GM23338 (cell line): Measurements from ENCODE around the gene PRRX1.

Experiments
- CREB1 ChIP-seq: fragments of 250-450 bp; sonication (Bioruptor Pico); IDR thresholded peaks from 2 replicates; pipeline ENCODE4 v1.5.0; 2020; ENCODE audit warnings: low read depth, mild to moderate bottlenecking, moderate library complexity
- EZH2 ChIP-seq: fragments of 200-600 bp; sonication (generic); IDR thresholded peaks from one replicate; pipeline ENCODE4 v1.8.0; 2017; ENCODE audit warnings: antibody characterized with exemption, mild to moderate bottlenecking, low read depth; ENCODE audit not compliant: unreplicated experiment
- EZH2phosphoT487 ChIP-seq: fragments of 200-600 bp; sonication (generic); IDR thresholded peaks from one replicate; pipeline ENCODE4 v1.8.1; 2018; ENCODE audit warnings: antibody characterized with exemption; ENCODE audit not compliant: unreplicated experiment
- JUNB ChIP-seq: IDR thresholded peaks from one replicate; pipeline ENCODE4 v1.6.1; 2016; ENCODE audit warnings: antibody characterized with exemption; ENCODE audit not compliant: unreplicated experiment
- POLR2AphosphoS5 ChIP-seq: IDR thresholded peaks from 2 replicates; pipeline ENCODE4 v1.6.1; 2016; ENCODE audit warnings: antibody characterized with exemption, low read depth
- STAT1 ChIP-seq: IDR thresholded peaks from one replicate; pipeline ENCODE4 v1.6.1; 2016; ENCODE audit warnings: antibody characterized with exemption; ENCODE audit not compliant: unreplicated experiment
- ZNF114 ChIP-seq: fragments of 250-450 bp; sonication (Bioruptor Pico); IDR thresholded peaks from 2 replicates; pipeline ENCODE4 v1.5.0; 2020; ENCODE audit warnings: mild to moderate bottlenecking, moderate library complexity
- ZNF331 ChIP-seq: fragments of 250-450 bp; sonication (Bioruptor Pico); IDR thresholded peaks from 2 replicates; pipeline ENCODE4 v1.5.0; 2020; ENCODE audit warnings: low read depth, mild to moderate bottlenecking, moderate library complexity
- TF ChIP-seq, protein P1 (sequence below), 2 experiments: fragments of 200-600 bp in 1 of 2; sonication (generic) in 1 of 2; conservative IDR thresholded peaks; 2 replicates each; pipeline versions ENCODE4 v1.5.1 to v1.6.1; 2016 to 2017; ENCODE audit warnings: antibody characterized with exemption in 2 of 2, low read depth in 2 of 2, mild to moderate bottlenecking in 2 of 2, moderate library complexity in 1 of 2
- TF ChIP-seq, protein P2 (sequence below): IDR thresholded peaks from one replicate; pipeline ENCODE4 v1.6.1; 2018; ENCODE audit warnings: antibody characterized with exemption; ENCODE audit not compliant: unreplicated experiment
- TF ChIP-seq, protein P3 (sequence below): IDR thresholded peaks from 2 replicates; pipeline ENCODE4 v1.6.1; 2016; ENCODE audit warnings: antibody characterized with exemption
- TF ChIP-seq, protein P4 (sequence below): fragments of 250-450 bp; sonication (Bioruptor Pico); IDR thresholded peaks from 2 replicates; pipeline ENCODE4 v1.5.0; 2020; ENCODE audit warnings: mild to moderate bottlenecking, moderate library complexity

DNA sequence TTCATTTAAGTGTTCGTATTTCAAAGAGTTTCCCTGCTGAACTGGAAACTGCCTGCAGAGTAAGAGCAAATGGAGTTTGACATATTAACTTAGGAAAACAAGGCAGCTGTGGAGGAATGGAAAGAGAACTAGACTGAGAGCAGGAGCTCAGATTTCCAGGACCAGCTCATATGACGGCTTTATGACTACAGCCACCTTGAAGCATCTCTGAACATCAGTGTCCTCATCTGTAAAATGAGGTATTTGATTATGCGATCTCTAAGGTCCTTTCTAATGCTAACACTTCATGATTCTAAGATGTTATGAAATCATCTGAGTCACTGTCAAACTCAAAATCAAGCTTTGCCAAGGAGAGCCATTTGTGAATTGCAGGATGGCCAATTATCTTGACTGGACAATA, 112.3 kb downstream of the PRRX1 start:
- TF ChIP-seq EZH2phosphoT487 (no peak), POLR2AphosphoS5 (no peak), EZH2 (no peak), ZNF114 (CRISPR knock-in tag) (no peak), STAT1 (no peak), JUNB (no peak), ZNF331 (CRISPR knock-in tag) (no peak), CREB1 (CRISPR knock-in tag) (no peak)
- TF ChIP-seq, protein P1, sequence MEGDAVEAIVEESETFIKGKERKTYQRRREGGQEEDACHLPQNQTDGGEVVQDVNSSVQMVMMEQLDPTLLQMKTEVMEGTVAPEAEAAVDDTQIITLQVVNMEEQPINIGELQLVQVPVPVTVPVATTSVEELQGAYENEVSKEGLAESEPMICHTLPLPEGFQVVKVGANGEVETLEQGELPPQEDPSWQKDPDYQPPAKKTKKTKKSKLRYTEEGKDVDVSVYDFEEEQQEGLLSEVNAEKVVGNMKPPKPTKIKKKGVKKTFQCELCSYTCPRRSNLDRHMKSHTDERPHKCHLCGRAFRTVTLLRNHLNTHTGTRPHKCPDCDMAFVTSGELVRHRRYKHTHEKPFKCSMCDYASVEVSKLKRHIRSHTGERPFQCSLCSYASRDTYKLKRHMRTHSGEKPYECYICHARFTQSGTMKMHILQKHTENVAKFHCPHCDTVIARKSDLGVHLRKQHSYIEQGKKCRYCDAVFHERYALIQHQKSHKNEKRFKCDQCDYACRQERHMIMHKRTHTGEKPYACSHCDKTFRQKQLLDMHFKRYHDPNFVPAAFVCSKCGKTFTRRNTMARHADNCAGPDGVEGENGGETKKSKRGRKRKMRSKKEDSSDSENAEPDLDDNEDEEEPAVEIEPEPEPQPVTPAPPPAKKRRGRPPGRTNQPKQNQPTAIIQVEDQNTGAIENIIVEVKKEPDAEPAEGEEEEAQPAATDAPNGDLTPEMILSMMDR (conservative IDR thresholded peaks at IDR 0.05; ENCODE audit: low read depth in 2 of 2): no peak
- TF ChIP-seq, protein P2, sequence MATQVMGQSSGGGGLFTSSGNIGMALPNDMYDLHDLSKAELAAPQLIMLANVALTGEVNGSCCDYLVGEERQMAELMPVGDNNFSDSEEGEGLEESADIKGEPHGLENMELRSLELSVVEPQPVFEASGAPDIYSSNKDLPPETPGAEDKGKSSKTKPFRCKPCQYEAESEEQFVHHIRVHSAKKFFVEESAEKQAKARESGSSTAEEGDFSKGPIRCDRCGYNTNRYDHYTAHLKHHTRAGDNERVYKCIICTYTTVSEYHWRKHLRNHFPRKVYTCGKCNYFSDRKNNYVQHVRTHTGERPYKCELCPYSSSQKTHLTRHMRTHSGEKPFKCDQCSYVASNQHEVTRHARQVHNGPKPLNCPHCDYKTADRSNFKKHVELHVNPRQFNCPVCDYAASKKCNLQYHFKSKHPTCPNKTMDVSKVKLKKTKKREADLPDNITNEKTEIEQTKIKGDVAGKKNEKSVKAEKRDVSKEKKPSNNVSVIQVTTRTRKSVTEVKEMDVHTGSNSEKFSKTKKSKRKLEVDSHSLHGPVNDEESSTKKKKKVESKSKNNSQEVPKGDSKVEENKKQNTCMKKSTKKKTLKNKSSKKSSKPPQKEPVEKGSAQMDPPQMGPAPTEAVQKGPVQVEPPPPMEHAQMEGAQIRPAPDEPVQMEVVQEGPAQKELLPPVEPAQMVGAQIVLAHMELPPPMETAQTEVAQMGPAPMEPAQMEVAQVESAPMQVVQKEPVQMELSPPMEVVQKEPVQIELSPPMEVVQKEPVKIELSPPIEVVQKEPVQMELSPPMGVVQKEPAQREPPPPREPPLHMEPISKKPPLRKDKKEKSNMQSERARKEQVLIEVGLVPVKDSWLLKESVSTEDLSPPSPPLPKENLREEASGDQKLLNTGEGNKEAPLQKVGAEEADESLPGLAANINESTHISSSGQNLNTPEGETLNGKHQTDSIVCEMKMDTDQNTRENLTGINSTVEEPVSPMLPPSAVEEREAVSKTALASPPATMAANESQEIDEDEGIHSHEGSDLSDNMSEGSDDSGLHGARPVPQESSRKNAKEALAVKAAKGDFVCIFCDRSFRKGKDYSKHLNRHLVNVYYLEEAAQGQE: no peak
- TF ChIP-seq, protein P3, sequence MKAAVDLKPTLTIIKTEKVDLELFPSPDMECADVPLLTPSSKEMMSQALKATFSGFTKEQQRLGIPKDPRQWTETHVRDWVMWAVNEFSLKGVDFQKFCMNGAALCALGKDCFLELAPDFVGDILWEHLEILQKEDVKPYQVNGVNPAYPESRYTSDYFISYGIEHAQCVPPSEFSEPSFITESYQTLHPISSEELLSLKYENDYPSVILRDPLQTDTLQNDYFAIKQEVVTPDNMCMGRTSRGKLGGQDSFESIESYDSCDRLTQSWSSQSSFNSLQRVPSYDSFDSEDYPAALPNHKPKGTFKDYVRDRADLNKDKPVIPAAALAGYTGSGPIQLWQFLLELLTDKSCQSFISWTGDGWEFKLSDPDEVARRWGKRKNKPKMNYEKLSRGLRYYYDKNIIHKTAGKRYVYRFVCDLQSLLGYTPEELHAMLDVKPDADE: no peak
- TF ChIP-seq, protein P4, sequence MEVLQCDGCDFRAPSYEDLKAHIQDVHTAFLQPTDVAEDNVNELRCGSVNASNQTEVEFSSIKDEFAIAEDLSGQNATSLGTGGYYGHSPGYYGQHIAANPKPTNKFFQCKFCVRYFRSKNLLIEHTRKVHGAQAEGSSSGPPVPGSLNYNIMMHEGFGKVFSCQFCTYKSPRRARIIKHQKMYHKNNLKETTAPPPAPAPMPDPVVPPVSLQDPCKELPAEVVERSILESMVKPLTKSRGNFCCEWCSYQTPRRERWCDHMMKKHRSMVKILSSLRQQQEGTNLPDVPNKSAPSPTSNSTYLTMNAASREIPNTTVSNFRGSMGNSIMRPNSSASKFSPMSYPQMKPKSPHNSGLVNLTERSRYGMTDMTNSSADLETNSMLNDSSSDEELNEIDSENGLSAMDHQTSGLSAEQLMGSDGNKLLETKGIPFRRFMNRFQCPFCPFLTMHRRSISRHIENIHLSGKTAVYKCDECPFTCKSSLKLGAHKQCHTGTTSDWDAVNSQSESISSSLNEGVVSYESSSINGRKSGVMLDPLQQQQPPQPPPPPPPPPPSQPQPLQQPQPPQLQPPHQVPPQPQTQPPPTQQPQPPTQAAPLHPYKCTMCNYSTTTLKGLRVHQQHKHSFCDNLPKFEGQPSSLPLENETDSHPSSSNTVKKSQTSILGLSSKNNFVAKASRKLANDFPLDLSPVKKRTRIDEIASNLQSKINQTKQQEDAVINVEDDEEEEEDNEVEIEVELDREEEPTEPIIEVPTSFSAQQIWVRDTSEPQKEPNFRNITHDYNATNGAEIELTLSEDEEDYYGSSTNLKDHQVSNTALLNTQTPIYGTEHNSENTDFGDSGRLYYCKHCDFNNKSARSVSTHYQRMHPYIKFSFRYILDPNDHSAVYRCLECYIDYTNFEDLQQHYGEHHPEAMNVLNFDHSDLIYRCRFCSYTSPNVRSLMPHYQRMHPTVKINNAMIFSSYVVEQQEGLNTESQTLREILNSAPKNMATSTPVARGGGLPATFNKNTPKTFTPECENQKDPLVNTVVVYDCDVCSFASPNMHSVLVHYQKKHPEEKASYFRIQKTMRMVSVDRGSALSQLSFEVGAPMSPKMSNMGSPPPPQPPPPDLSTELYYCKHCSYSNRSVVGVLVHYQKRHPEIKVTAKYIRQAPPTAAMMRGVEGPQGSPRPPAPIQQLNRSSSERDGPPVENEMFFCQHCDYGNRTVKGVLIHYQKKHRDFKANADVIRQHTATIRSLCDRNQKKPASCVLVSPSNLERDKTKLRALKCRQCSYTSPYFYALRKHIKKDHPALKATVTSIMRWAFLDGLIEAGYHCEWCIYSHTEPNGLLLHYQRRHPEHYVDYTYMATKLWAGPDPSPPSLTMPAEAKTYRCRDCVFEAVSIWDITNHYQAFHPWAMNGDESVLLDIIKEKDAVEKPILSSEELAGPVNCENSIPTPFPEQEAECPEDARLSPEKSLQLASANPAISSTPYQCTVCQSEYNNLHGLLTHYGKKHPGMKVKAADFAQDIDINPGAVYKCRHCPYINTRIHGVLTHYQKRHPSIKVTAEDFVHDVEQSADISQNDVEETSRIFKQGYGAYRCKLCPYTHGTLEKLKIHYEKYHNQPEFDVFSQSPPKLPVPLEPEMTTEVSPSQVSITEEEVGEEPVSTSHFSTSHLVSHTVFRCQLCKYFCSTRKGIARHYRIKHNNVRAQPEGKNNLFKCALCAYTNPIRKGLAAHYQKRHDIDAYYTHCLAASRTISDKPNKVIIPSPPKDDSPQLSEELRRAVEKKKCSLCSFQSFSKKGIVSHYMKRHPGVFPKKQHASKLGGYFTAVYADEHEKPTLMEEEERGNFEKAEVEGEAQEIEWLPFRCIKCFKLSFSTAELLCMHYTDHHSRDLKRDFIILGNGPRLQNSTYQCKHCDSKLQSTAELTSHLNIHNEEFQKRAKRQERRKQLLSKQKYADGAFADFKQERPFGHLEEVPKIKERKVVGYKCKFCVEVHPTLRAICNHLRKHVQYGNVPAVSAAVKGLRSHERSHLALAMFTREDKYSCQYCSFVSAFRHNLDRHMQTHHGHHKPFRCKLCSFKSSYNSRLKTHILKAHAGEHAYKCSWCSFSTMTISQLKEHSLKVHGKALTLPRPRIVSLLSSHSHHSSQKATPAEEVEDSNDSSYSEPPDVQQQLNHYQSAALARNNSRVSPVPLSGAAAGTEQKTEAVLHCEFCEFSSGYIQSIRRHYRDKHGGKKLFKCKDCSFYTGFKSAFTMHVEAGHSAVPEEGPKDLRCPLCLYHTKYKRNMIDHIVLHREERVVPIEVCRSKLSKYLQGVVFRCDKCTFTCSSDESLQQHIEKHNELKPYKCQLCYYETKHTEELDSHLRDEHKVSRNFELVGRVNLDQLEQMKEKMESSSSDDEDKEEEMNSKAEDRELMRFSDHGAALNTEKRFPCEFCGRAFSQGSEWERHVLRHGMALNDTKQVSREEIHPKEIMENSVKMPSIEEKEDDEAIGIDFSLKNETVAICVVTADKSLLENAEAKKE (CRISPR knock-in tag): no peak
